Coronary artery (tissue), 2 donors: ENCODE measurements around the gene CROCC2.

Source experiments
- DNase-seq: peaks from one replicate; pipeline ENCODE4 v3.0.0-alpha.2; 2017; ENCODE audit warnings: low spot score
- H3K27ac ChIP-seq, 2 donors: fragments of 200-600 bp; sonication (generic); one replicate each; pipeline ENCODE4 v1.5.1; 2016 to 2019
- H3K4me3 ChIP-seq: fragments of 200-600 bp; sonication (generic); 2 replicates; pipeline ENCODE4 v1.5.1; 2016; ENCODE audit warnings: mild to moderate bottlenecking, moderate library complexity
- CTCF ChIP-seq: fragments of 200-600 bp; sonication (generic); IDR thresholded peaks from one replicate; pipeline ENCODE4 v1.5.1; 2019; ENCODE audit warnings: antibody characterized with exemption

Gene CROCC2

GRCh38 chr2:240911641-240912265 lies 5.6 kb downstream of the CROCC2 start:
- no peak for TF ChIP-seq CTCF
- H3K4me3 ChIP-seq: no peak overlapping the region
- no peak overlapping the region for H3K27ac ChIP-seq
- no peak for DNase-seq

GRCh38 chr2:240912878-240913809 lies 7.0 kb downstream of the CROCC2 start:
- no peak for TF ChIP-seq CTCF
- H3K4me3 ChIP-seq: no peak overlapping the region
- DNase-seq: no peak
- peak overlapping the region in 1 of 2 donors; percentile 26 for H3K27ac ChIP-seq

GRCh38 chr2:240913810-240914644 lies 7.9 kb downstream of the CROCC2 start:
- DNase-seq: no peak
- peak; percentile 76 for TF ChIP-seq CTCF
- H3K4me3 ChIP-seq: peak overlapping the region; percentile 26
- H3K27ac ChIP-seq: peak overlapping the region in 1 of 2 donors; percentile 60

GRCh38 chr2:240914645-240915525 lies 8.7 kb downstream of the CROCC2 start:
- DNase-seq: no peak
- TF ChIP-seq CTCF: peak; percentile 7
- H3K27ac ChIP-seq: no peak overlapping the region
- peak overlapping the region; percentile 26 for H3K4me3 ChIP-seq

- peak overlapping the region; percentile 25 for H3K4me3 ChIP-seq
- no peak for TF ChIP-seq CTCF
- H3K27ac ChIP-seq: peak overlapping the region in 1 of 2 donors; percentile 69
- DNase-seq: no peak
Measured at GRCh38 chr2:240915526-240916341, 9.6 kb downstream of the CROCC2 start.
